Measurements from ENCODE around the gene ADAMTSL1.

DNA sequence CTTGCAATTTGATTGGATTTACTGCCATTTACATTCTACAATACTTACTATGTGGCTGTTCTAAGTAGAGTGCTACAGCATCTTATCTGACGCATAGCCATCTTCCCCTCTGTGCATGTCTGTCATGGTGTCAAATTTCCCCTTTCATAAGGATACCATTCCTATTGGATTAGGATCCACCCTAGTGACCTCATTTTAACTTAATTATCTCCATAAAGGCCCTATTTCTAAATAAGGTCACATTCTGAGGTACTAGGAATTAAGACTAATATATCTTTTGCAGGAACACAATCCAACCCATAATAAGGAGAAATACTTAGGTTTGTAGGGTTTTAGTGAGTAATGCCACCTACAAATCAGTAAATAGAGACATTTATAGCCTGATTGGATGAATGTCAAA, 268.0 kb downstream of the ADAMTSL1 start:
- TF ChIP-seq, protein P1, sequence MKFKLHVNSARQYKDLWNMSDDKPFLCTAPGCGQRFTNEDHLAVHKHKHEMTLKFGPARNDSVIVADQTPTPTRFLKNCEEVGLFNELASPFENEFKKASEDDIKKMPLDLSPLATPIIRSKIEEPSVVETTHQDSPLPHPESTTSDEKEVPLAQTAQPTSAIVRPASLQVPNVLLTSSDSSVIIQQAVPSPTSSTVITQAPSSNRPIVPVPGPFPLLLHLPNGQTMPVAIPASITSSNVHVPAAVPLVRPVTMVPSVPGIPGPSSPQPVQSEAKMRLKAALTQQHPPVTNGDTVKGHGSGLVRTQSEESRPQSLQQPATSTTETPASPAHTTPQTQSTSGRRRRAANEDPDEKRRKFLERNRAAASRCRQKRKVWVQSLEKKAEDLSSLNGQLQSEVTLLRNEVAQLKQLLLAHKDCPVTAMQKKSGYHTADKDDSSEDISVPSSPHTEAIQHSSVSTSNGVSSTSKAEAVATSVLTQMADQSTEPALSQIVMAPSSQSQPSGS (IDR thresholded peaks at IDR 0.05; ENCODE audit: low read length), result no peak
- TF ChIP-seq, protein P2, sequence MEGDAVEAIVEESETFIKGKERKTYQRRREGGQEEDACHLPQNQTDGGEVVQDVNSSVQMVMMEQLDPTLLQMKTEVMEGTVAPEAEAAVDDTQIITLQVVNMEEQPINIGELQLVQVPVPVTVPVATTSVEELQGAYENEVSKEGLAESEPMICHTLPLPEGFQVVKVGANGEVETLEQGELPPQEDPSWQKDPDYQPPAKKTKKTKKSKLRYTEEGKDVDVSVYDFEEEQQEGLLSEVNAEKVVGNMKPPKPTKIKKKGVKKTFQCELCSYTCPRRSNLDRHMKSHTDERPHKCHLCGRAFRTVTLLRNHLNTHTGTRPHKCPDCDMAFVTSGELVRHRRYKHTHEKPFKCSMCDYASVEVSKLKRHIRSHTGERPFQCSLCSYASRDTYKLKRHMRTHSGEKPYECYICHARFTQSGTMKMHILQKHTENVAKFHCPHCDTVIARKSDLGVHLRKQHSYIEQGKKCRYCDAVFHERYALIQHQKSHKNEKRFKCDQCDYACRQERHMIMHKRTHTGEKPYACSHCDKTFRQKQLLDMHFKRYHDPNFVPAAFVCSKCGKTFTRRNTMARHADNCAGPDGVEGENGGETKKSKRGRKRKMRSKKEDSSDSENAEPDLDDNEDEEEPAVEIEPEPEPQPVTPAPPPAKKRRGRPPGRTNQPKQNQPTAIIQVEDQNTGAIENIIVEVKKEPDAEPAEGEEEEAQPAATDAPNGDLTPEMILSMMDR (IDR thresholded peaks at IDR 0.05; ENCODE audit: control extremely low read depth in 1 of 3, insufficient read depth in 1 of 3, low read depth in 1 of 3, low read length in 3 of 3), result no peak
- no peak for TF ChIP-seq CEBPB (IDR thresholded peaks at IDR 0.05; ENCODE audit: low read depth, low read length)
- TF ChIP-seq POLR2AphosphoS5 (IDR thresholded peaks at IDR 0.05; ENCODE audit: low read depth, low read length), result no peak
- no peak for TF ChIP-seq JUN (IDR thresholded peaks at IDR 0.05; ENCODE audit: low read depth, low read length)
- no peak for TF ChIP-seq BRCA1 (IDR thresholded peaks at IDR 0.05; ENCODE audit: low read depth, low read length)
- no peak for TF ChIP-seq POLR2A (IDR thresholded peaks at IDR 0.05; ENCODE audit: control extremely low read depth in 1 of 2, low read depth in 2 of 2, low read length in 2 of 2)
- TF ChIP-seq TEAD4 (IDR thresholded peaks at IDR 0.05; ENCODE audit: low read depth, low read length), result no peak
- no peak for TF ChIP-seq TAF1 (IDR thresholded peaks at IDR 0.05; ENCODE audit: low read depth, low read length)
- TF ChIP-seq CHD1 (IDR thresholded peaks at IDR 0.05; ENCODE audit: low read depth, low read length), result no peak
- TF ChIP-seq, protein P3, sequence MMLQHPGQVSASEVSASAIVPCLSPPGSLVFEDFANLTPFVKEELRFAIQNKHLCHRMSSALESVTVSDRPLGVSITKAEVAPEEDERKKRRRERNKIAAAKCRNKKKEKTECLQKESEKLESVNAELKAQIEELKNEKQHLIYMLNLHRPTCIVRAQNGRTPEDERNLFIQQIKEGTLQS (IDR thresholded peaks at IDR 0.05; ENCODE audit: insufficient read depth, low read depth, low read length), result no peak

Data from H1 (cell line).